ENCODE results near the gene STT3B. TPM values are rescaled to one million over a fixed set of nuclear protein-coding genes. Genes with fewer than 3 reads are reported as not detected.

The STT3B gene
- total and polyA plus RNA-seq, 8 donors = 15.1 to 183 (median 49.1) TPM

GRCh38 chr3:31661286-31661685 lies 128.6 kb downstream of the STT3B start:
- 52 to 73% (median 66%) methylated on average over 5 of the region's 5 CpGs for WGBS, 5 donors
- TF ChIP-seq POLR2A (IDR thresholded peaks at IDR 0.05) (no peak), EP300 (IDR thresholded peaks at IDR 0.05) (no peak), POLR2AphosphoS5 (IDR thresholded peaks at IDR 0.05) (no peak)
- Histone ChIP-seq H3K9me3 (peaks cover 0 to 7% (median 3%) of the 10 kb centered on the region in 4 donors), H3K4me3 (no peak overlapping the region), H3K27ac (no peak overlapping the region), H3K27me3 (no peaks in the 10 kb centered on the region), H3K4me1 (peaks cover 0 to 6% (median 2%) of the 10 kb centered on the region in 4 donors), H3K36me3 (peaks cover 0 to 29% (median 16%) of the 10 kb centered on the region in 4 donors)
- no peak for DNase-seq
- intact Hi-C loops (cut with DNase I; ENCODE audit: low total_unique reads) = no loop called here

DNA sequence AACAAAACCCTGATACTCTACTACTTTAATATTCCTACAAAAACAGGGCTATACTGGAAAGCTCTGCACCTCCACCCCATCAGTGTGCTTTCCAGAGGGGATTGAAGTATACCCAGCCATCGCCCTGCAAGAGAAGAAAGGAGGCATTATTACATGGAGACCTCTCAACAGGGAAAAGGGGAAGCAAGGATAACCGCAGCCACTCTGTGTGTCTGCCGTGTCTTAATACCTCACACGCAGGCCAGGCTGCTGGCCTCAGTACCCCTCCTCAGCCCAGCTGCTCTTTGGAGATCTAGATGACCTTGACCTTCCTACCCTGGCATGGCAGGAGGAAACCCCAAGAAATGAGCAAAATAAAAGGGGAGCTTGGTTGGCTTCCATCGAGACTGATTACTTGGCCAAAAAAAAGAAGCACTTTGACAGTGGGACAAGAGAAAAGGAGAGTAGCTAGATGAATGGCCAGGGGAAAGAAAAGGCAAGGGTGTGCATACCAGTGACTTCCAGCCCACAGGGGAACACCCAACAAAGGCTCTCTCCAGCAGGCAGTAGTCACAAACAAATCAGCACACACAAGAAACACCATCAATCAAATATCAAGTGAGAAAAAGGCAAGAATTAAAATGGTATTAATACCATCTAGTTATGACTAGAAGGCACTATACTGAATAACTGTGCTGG lies 129.4 kb downstream of the STT3B start:
- WGBS, 5 donors = 85 to 96% (median 92%) methylated on average over 5 of the region's 5 CpGs
- TF ChIP-seq CTCF (IDR thresholded peaks at IDR 0.05) = no peak
- TF ChIP-seq POLR2AphosphoS5 (IDR thresholded peaks at IDR 0.05) = no peak
- TF ChIP-seq POLR2A (IDR thresholded peaks at IDR 0.05) = no peak
- no peak for TF ChIP-seq EP300 (IDR thresholded peaks at IDR 0.05)

DNA sequence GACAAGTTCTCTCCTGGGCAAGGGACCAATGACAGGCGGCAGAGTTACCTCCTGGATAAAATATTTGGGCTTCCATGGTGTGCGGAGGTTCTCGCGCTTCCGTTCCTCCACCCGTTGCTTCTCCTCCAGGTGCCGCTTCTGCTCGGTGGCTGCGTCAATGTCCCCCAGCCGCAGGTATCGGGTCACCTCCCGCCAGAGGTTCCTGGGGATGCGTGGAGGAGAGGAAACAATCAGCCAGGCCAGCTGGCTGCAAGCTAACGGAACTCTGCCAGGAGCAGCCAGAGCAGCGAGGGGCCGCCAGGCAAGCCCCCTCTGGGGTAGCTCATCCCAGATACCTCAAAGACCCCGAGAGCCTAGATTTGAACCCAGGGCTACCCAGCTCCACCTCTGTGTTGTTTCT lies 131.3 kb downstream of the STT3B start:
- Histone ChIP-seq H3K27ac (no peak overlapping the region), H3K4me1 (peaks cover 0 to 6% (median 2%) of the 10 kb centered on the region in 4 donors), H3K36me3 (peaks cover 0 to 37% (median 16%) of the 10 kb centered on the region in 4 donors), H3K9me3 (no peaks in the 10 kb centered on the region), H3K27me3 (no peaks in the 10 kb centered on the region), H3K4me3 (no peak overlapping the region)
- intact Hi-C loops (cut with DNase I; ENCODE audit: low total_unique reads) = no loop called here
- TF ChIP-seq EP300 (IDR thresholded peaks at IDR 0.05) (no peak), POLR2A (IDR thresholded peaks at IDR 0.05) (no peak), POLR2AphosphoS5 (IDR thresholded peaks at IDR 0.05) (no peak)
- no peak for DNase-seq
- WGBS, 5 donors = 96 to 100% (median 97%) methylated on average over 4 to 17 of the region's 17 CpGs

More for the DNA sequence above, 129.4 kb downstream of the STT3B start:
- Histone ChIP-seq H3K36me3 (peaks cover 0 to 29% (median 17%) of the 10 kb centered on the region in 4 donors), H3K27me3 (no peaks in the 10 kb centered on the region), H3K4me1 (peaks cover 0 to 6% (median 2%) of the 10 kb centered on the region in 4 donors), H3K9me3 (peaks cover 0 to under 1% (median 0%) of the 10 kb centered on the region in 4 donors), H3K4me3 (no peak overlapping the region), H3K27ac (no peak overlapping the region)
- no peak for DNase-seq
- intact Hi-C loops (cut with DNase I; ENCODE audit: low total_unique reads) = no loop called here

- Histone ChIP-seq H3K4me3 (no peak overlapping the region), H3K27me3 (no peaks in the 10 kb centered on the region), H3K27ac (no peak overlapping the region), H3K4me1 (peaks cover 0 to 9% (median 4%) of the 10 kb centered on the region in 4 donors), H3K36me3 (peaks cover 0 to 26% (median 11%) of the 10 kb centered on the region in 4 donors), H3K9me3 (no peaks in the 10 kb centered on the region)
- DNase-seq = no peak
- WGBS, 5 donors = 75 to 87% (median 82%) methylated on average over 1 of the region's 1 CpG
- TF ChIP-seq POLR2AphosphoS5 (IDR thresholded peaks at IDR 0.05) = no peak
- no peak for TF ChIP-seq CTCF (IDR thresholded peaks at IDR 0.05)
- TF ChIP-seq POLR2A (IDR thresholded peaks at IDR 0.05) = no peak
- TF ChIP-seq EP300 (IDR thresholded peaks at IDR 0.05) = no peak
- intact Hi-C loops (cut with DNase I; ENCODE audit: low total_unique reads) = no loop called here
These were observed 134.9 kb downstream of the STT3B start for GRCh38 chr3:31667582-31667981.

DNA sequence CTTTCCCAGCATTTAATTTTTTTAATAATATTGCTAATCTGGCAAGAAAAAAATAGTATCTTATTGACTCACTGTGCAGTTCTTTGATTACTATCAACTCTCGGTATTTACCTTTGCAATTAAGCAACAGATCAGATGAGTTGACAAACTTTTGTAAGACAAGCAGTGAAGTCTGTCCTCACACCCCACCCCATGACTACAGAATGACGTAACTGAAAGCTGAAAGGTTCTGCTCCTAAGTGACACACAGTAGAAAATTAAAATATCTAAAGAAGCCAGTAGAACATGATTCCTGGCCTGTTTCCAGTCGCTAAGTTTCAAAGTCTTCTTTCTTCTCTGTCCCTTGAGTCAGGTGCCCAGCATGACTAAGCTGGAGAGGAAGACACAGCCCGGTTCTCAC lies 135.5 kb downstream of the STT3B start:
- Histone ChIP-seq H3K27me3 (no peaks in the 10 kb centered on the region), H3K4me1 (peaks cover 0 to 9% (median 4%) of the 10 kb centered on the region in 4 donors), H3K36me3 (peaks cover 0 to 25% (median 10%) of the 10 kb centered on the region in 4 donors), H3K27ac (no peak overlapping the region), H3K4me3 (no peak overlapping the region), H3K9me3 (no peaks in the 10 kb centered on the region)
- no peak for DNase-seq
- 84 to 89% (median 84%) methylated on average over 4 of the region's 4 CpGs for WGBS, 5 donors
- intact Hi-C loops (cut with DNase I; ENCODE audit: low total_unique reads) = no loop called here
- no peak for TF ChIP-seq CTCF (IDR thresholded peaks at IDR 0.05)

Data from stomach (tissue), 9 donors.